SH-SY5Y (cell line): Measurements from ENCODE around the gene PROX2.

ENCODE experiments used
- GATA2 ChIP-seq: IDR thresholded peaks from 2 replicates; pipeline ENCODE4 v1.6.1; 2011; ENCODE audit warnings: mild to moderate bottlenecking, low read depth, low read length
- GATA3 ChIP-seq: IDR thresholded peaks from 2 replicates; pipeline ENCODE4 v1.6.1; 2011; ENCODE audit warnings: low read depth, mild to moderate bottlenecking, low read length, moderate library complexity

DNA sequence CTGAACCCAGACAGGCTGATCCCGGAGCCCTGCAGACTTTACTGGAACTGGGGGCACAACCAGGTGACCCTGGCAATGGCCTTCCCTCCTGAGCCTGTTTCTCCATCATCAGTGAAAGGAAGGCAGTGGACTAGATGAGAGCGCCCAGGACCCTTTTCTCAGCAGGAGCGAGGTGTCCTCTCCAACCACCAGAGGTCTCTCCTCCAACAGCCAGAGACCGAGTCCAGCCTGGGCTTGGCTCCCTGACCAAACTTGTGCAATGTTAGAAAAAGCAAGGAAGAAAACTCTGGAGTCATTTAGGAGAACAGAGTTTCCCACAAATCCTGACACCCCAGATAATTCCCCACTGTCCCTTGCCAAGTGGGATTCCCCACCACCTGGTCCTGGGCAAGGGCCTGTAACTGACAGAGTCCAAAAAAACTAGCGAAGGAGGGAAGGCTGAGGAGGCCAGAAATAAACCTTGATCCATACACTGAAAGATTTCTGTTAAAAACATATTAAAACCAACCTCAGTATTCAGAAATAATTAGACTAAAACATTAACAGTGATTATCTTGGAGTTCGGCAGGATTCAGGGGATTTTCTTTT is 38.1 kb upstream of the PROX2 start:
- TF ChIP-seq GATA2 (no peak), GATA3 (no peak)
